AG04450 (cell line): ENCODE results near the gene KLHL29. TPM values are rescaled to one million over a fixed set of nuclear protein-coding genes. Genes with fewer than 3 reads are reported as not detected.

Experiments
- CTCF ChIA-PET: fragments of 300-600, 350-600 bp; formaldehyde crosslinking; extraction: SDS; loops from one replicate; lab custom pipeline; 2022; ENCODE audit warnings: antibody characterized with exemption, inconsistent platforms; lab: Charles Lee
- POLR2A ChIA-PET: fragments of 350-600 bp; formaldehyde crosslinking; extraction: SDS; loops from one replicate; lab custom pipeline; 2021; ENCODE audit warnings: antibody characterized with exemption, inconsistent platforms; lab: Yijun Ruan, JAX
- DNase-seq: peaks from one replicate; pipeline ENCODE4 v3.0.0-alpha.2; 2011; ENCODE audit warnings: low read depth, low spot score
- H3K27ac ChIP-seq: one replicate; pipeline ENCODE4 v1.5.1; 2012; ENCODE audit warnings: low read depth, low read length, control low read depth
- H3K27me3 ChIP-seq: one replicate; pipeline ENCODE4 v1.6.0; 2012; ENCODE audit warnings: low read length; ENCODE audit not compliant: control insufficient read depth, insufficient read depth
- H3K4me3 ChIP-seq: 2 replicates; pipeline ENCODE4 v1.5.1; 2011; ENCODE audit warnings: mild to moderate bottlenecking, low read depth, low read length, control low read depth
- H3K9me3 ChIP-seq: 2 replicates; pipeline ENCODE4 v1.5.1; 2012; ENCODE audit warnings: low read length; ENCODE audit not compliant: control insufficient read depth, insufficient read depth
- CTCF ChIP-seq: IDR thresholded peaks from 2 replicates; pipeline ENCODE4 v1.5.1; 2011; ENCODE audit warnings: low read depth, low read length, control low read depth, inconsistent platforms
- polyA plus RNA-seq: library from polyadenylated mRNA; depleted of rRNA; stranded (reverse); fragments of >200 nt; gene quantifications from 2 replicates; pipeline ENCODE4 v1.2.3, GENCODE V29; 2011

KLHL29 gene
- polyA plus RNA-seq, 1 experiment, result 3.6 TPM

GRCh38 chr2:23520256-23520655 is 135.3 kb downstream of the KLHL29 start:
- Histone ChIP-seq H3K27ac (no peak overlapping the region), H3K9me3 (no peaks in the 10 kb centered on the region), H3K4me3 (no peak overlapping the region), H3K27me3 (no peaks in the 10 kb centered on the region)
- no peak for TF ChIP-seq CTCF
- ChIA-PET POLR2A (no interaction called here), CTCF (no interaction called here)
- no peak for DNase-seq

GRCh38 chr2:23521060-23521459 is 136.1 kb downstream of the KLHL29 start:
- Histone ChIP-seq H3K27ac (no peak overlapping the region), H3K27me3 (no peaks in the 10 kb centered on the region), H3K4me3 (no peak overlapping the region), H3K9me3 (no peaks in the 10 kb centered on the region)
- no peak for DNase-seq
- no peak for TF ChIP-seq CTCF
- ChIA-PET CTCF (no interaction called here), POLR2A (no interaction called here)

GRCh38 chr2:23522726-23523372 is 137.9 kb downstream of the KLHL29 start:
- Histone ChIP-seq H3K27me3 (no peaks in the 10 kb centered on the region), H3K27ac (no peak overlapping the region), H3K9me3 (no peaks in the 10 kb centered on the region), H3K4me3 (no peak overlapping the region)
- no peak for TF ChIP-seq CTCF
- POLR2A ChIA-PET, result no interaction called here
- DNase-seq, result no peak
- CTCF ChIA-PET, result no interaction called here

- ChIA-PET CTCF (no interaction called here), POLR2A (interaction anchor here (0.7 kb wide), 1 partner anchor 163 kb away, joined by 3 read pairs; no protein-coding TSS in a partner anchor)
- Histone ChIP-seq H3K27ac (peak overlapping the region; percentile 31), H3K27me3 (no peaks in the 10 kb centered on the region), H3K9me3 (no peaks in the 10 kb centered on the region), H3K4me3 (no peak overlapping the region)
- DNase-seq, result no peak
- TF ChIP-seq CTCF, result no peak
Measured at GRCh38 chr2:23523373-23524260, 138.6 kb downstream of the KLHL29 start.

- H3K4me3 ChIP-seq, result no peak overlapping the region
- ChIA-PET CTCF (no interaction called here), POLR2A (interaction anchor here (0.6 to 0.7 kb wide), 2 partner anchors 17 to 164 kb away, joined by 3 to 4 read pairs; no protein-coding TSS in a partner anchor)
- H3K27ac ChIP-seq, result peak overlapping the region; percentile 31
- no peak for DNase-seq
- H3K27me3 ChIP-seq, result no peaks in the 10 kb centered on the region
- H3K9me3 ChIP-seq, result no peaks in the 10 kb centered on the region
- TF ChIP-seq CTCF, result no peak
Measured at GRCh38 chr2:23524261-23524706, 139.3 kb downstream of the KLHL29 start.
